Muscle layer of duodenum (tissue), 2 donors: ENCODE results near the gene KIF4A.

Experiments
- H3K27ac ChIP-seq: one replicate; pipeline ENCODE4 v1.7.0; 2013; ENCODE audit warnings: mild to moderate bottlenecking, low read length
- H3K27me3 ChIP-seq: one replicate; pipeline ENCODE4 v1.7.0; 2013; ENCODE audit warnings: low read depth, mild to moderate bottlenecking, control low read depth, low read length
- H3K36me3 ChIP-seq, 2 donors: one replicate each; pipeline ENCODE4 v1.7.0; 2013; ENCODE audit warnings: low read length in 2 of 2, control low read depth in 1 of 2, mild to moderate bottlenecking in 1 of 2; ENCODE audit not compliant: insufficient read depth in 2 of 2, control insufficient read depth in 1 of 2
- H3K4me1 ChIP-seq, 2 donors: one replicate each; pipeline ENCODE4 v1.7.0; 2013; ENCODE audit warnings: low read length in 2 of 2, mild to moderate bottlenecking in 2 of 2, control low read depth in 1 of 2, moderate library complexity in 1 of 2; ENCODE audit not compliant: insufficient read depth in 2 of 2, control insufficient read depth in 1 of 2
- H3K4me3 ChIP-seq, 2 donors: one replicate each; pipeline ENCODE4 v1.7.0; 2013; ENCODE audit warnings: low read length in 2 of 2, low read depth in 1 of 2, mild to moderate bottlenecking in 1 of 2
- H3K9me3 ChIP-seq, 2 donors: one replicate each; pipeline ENCODE4 v1.7.0; 2013; ENCODE audit warnings: low read length in 2 of 2, control low read depth in 1 of 2, mild to moderate bottlenecking in 1 of 2; ENCODE audit not compliant: control insufficient read depth in 1 of 2
- donor health status: healthy.

Gene KIF4A

DNA sequence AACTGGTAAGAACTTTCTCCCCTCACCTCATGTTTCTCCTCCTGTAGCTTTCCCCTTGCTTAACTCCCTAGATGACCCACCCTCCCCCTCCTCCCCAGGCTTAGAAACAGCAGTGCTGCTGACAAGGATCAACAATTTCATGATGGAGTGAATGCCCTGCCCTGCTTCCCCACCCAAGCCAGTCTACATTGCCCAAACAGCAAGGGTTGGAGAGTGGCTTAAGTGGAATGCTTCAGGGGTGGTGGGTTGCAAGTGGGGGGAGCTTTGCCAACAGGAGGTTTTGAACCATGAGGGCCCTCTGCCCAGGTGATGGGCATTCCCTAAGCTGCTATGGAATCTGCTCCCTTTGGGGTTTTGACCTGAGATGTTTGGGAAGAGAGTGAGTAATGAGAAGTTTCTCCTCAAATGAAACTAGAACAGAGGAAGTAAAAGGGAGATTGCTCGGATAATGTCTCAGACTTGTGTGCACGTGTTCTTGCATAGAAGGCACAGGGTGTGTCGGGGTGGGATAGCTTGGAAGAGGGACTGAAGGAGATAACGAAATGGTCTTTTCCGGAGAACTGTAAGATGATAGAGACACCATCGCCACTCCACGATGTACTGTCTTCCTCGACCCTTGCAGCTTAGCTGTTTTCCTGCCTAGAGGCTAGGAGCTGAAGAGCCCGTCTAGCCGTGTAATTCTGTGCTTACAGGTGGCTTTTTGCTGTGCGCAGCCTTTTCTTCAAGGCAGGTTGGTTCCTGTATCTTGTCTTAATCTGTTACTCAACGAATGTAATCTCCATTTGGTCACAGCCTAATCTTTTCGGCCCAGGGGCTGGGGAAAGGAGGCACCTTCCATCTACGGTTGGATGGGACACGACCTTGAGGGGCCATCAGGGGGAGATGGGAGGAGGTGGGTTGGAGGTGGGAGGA, 143.3 kb downstream of the KIF4A start:
- Histone ChIP-seq H3K27ac (no peak overlapping the region), H3K4me3 (peak overlapping the region; percentile 11 to 73), H3K27me3 (no peaks in the 10 kb centered on the region), H3K36me3 (no peaks in the 10 kb centered on the region), H3K4me1 (peaks cover 0 to 4% of the 10 kb centered on the region in 2 donors), H3K9me3 (no peaks in the 10 kb centered on the region)

DNA sequence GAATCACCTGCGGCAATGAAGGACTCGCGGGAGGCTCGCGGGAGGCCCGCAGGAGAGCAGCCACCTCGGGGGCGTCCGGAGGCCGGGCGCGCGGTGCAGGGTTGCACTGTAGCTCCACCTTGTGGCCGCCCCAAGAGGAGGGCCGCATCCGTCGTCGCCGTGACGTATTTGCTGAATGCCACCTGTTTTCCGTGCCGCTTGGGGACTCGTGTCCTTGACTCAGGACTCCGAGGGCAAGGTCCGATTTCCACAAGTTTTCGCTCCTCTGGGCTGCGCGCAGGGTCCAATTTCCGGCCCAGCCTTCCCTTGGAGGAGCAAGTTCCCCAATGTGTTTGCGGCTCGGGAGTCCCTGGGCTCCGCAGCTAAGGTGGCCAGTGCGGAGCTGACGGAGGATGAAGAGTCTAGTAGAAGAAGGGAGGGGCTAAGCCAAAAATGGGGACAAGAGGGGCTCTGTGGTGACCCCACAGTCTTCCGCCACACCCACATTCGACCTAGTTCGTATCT, 144.0 kb downstream of the KIF4A start:
- Histone ChIP-seq H3K4me1 (peaks cover 0 to 4% of the 10 kb centered on the region in 2 donors), H3K27me3 (no peaks in the 10 kb centered on the region), H3K9me3 (no peaks in the 10 kb centered on the region), H3K36me3 (no peaks in the 10 kb centered on the region), H3K27ac (peak overlapping the region; percentile 74), H3K4me3 (peak overlapping the region; percentile 71 to 73)

GRCh38 chrX:70434352-70434866, 144.5 kb downstream of the KIF4A start:
- Histone ChIP-seq H3K36me3 (no peaks in the 10 kb centered on the region), H3K27ac (peak overlapping the region; percentile 74), H3K9me3 (no peaks in the 10 kb centered on the region), H3K4me1 (peaks cover 0 to 4% of the 10 kb centered on the region in 2 donors), H3K4me3 (peak overlapping the region; percentile 71 to 73), H3K27me3 (no peaks in the 10 kb centered on the region)

- peak overlapping the region; percentile 63 for H3K27ac ChIP-seq
Measured at GRCh38 chrX:70434914-70435586, 145.1 kb downstream of the KIF4A start.

GRCh38 chrX:70436343-70436742, 146.4 kb downstream of the KIF4A start:
- Histone ChIP-seq H3K4me3 (no peak overlapping the region), H3K27ac (no peak overlapping the region)

More at GRCh38 chrX:70434914-70435586, 145.1 kb downstream of the KIF4A start:
- no peaks in the 10 kb centered on the region for H3K36me3 ChIP-seq
- peaks cover 0 to 4% of the 10 kb centered on the region in 2 donors for H3K4me1 ChIP-seq
- H3K27me3 ChIP-seq: no peaks in the 10 kb centered on the region
- peak overlapping the region; percentile 44 to 73 for H3K4me3 ChIP-seq
- no peaks in the 10 kb centered on the region for H3K9me3 ChIP-seq

GRCh38 chrX:70437011-70437410, 147.1 kb downstream of the KIF4A start:
- H3K4me1 ChIP-seq: peaks cover 0 to 4% of the 10 kb centered on the region in 2 donors
- no peaks in the 10 kb centered on the region for H3K9me3 ChIP-seq
- no peak overlapping the region for H3K4me3 ChIP-seq
- no peak overlapping the region for H3K27ac ChIP-seq
- no peaks in the 10 kb centered on the region for H3K36me3 ChIP-seq
- H3K27me3 ChIP-seq: no peaks in the 10 kb centered on the region

More at GRCh38 chrX:70436343-70436742, 146.4 kb downstream of the KIF4A start:
- Histone ChIP-seq H3K36me3 (no peaks in the 10 kb centered on the region), H3K4me1 (peaks cover 0 to 4% of the 10 kb centered on the region in 2 donors), H3K9me3 (no peaks in the 10 kb centered on the region), H3K27me3 (no peaks in the 10 kb centered on the region)

- Histone ChIP-seq H3K4me1 (peaks cover 0 to 4% of the 10 kb centered on the region in 2 donors), H3K4me3 (no peak overlapping the region), H3K9me3 (no peaks in the 10 kb centered on the region), H3K27me3 (no peaks in the 10 kb centered on the region), H3K27ac (no peak overlapping the region), H3K36me3 (no peaks in the 10 kb centered on the region)
Measured at GRCh38 chrX:70437921-70438665, 148.2 kb downstream of the KIF4A start.

DNA sequence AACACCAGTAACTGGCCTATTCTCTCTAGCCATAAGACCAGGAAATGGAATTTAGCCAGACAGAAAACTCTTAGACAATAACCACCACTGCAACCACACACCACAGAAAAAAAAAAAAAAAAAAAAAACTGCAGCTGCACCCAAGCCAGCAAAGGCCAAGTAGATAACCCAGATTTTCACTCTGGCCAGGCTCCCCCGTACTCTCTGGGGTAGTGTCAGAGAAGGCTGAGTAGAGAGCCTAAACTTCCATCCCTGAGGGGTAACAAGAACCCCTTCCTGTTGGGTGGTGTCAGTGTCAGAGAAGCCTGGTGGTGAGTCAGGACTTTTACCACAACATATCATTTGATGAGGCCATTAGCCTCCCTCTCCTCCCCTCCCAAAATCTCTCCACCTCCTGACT, 149.1 kb downstream of the KIF4A start:
- H3K27ac ChIP-seq: no peak overlapping the region
- H3K4me1 ChIP-seq: peaks cover 0 to 4% of the 10 kb centered on the region in 2 donors
- H3K9me3 ChIP-seq: no peaks in the 10 kb centered on the region
- H3K36me3 ChIP-seq: no peaks in the 10 kb centered on the region
- peaks cover 2% of the 10 kb centered on the region for H3K27me3 ChIP-seq
- H3K4me3 ChIP-seq: no peak overlapping the region

GRCh38 chrX:70442224-70442623, 152.3 kb downstream of the KIF4A start:
- H3K4me1 ChIP-seq: peaks cover 0 to 4% of the 10 kb centered on the region in 2 donors
- no peaks in the 10 kb centered on the region for H3K9me3 ChIP-seq
- no peak overlapping the region for H3K4me3 ChIP-seq
- H3K36me3 ChIP-seq: no peaks in the 10 kb centered on the region
- no peak overlapping the region for H3K27ac ChIP-seq
- H3K27me3 ChIP-seq: peaks cover 4% of the 10 kb centered on the region

- H3K9me3 ChIP-seq: no peaks in the 10 kb centered on the region
- peaks cover 4% of the 10 kb centered on the region for H3K27me3 ChIP-seq
- peaks cover 0 to 4% of the 10 kb centered on the region in 2 donors for H3K4me1 ChIP-seq
- H3K27ac ChIP-seq: no peak within 1 kb of the TSS
- H3K36me3 ChIP-seq: no peaks in the 10 kb centered on the region
- peak within 1 kb of the TSS in 1 of 2 donors; percentile 38 for H3K4me3 ChIP-seq
Measured at GRCh38 chrX:70444326-70444945, 154.5 kb downstream of the KIF4A start, which contains the start of gene DLG3. TSS of gene DLG3 (plus strand) at chrX:70444835. CDS start at chrX:70445202, 367 bp downstream.
